Measurements from ENCODE around the gene WDR73.

- TF ChIP-seq, protein P1, sequence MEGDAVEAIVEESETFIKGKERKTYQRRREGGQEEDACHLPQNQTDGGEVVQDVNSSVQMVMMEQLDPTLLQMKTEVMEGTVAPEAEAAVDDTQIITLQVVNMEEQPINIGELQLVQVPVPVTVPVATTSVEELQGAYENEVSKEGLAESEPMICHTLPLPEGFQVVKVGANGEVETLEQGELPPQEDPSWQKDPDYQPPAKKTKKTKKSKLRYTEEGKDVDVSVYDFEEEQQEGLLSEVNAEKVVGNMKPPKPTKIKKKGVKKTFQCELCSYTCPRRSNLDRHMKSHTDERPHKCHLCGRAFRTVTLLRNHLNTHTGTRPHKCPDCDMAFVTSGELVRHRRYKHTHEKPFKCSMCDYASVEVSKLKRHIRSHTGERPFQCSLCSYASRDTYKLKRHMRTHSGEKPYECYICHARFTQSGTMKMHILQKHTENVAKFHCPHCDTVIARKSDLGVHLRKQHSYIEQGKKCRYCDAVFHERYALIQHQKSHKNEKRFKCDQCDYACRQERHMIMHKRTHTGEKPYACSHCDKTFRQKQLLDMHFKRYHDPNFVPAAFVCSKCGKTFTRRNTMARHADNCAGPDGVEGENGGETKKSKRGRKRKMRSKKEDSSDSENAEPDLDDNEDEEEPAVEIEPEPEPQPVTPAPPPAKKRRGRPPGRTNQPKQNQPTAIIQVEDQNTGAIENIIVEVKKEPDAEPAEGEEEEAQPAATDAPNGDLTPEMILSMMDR (conservative IDR thresholded peaks at IDR 0.05 in 1 of 2, IDR thresholded peaks at IDR 0.05 in 1 of 2; ENCODE audit: extremely low read depth in 1 of 2, insufficient read depth in 1 of 2, low read depth in 1 of 2, low read length in 2 of 2): no peak
- TF ChIP-seq EZH2 (IDR thresholded peaks at IDR 0.05; ENCODE audit: borderline replicate concordance, low read length): no peak
Measured at GRCh38 chr15:84609818-84610525, 44.1 kb downstream of the WDR73 start.
